ENCODE results near the gene NAALAD2.

DNA sequence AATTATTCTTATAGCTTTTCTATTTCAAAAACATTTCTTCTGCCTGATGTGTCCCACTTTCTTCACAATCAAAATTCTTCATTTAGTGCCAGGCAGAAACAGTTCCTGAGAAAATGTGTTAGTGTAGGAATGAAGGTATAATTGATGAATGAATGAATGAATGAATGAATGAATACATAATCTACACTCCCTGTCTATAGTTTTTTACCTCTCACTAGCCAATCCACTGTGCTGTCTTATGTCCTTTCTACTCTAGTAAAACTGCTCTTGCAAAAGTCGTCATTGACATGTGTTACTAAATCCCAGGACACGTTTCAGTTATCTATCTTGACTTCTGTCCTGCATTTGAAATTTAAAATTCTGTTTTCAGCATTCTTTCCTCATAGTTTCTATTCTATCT lies 45.5 kb downstream of the NAALAD2 start:
- TF ChIP-seq, protein P1, sequence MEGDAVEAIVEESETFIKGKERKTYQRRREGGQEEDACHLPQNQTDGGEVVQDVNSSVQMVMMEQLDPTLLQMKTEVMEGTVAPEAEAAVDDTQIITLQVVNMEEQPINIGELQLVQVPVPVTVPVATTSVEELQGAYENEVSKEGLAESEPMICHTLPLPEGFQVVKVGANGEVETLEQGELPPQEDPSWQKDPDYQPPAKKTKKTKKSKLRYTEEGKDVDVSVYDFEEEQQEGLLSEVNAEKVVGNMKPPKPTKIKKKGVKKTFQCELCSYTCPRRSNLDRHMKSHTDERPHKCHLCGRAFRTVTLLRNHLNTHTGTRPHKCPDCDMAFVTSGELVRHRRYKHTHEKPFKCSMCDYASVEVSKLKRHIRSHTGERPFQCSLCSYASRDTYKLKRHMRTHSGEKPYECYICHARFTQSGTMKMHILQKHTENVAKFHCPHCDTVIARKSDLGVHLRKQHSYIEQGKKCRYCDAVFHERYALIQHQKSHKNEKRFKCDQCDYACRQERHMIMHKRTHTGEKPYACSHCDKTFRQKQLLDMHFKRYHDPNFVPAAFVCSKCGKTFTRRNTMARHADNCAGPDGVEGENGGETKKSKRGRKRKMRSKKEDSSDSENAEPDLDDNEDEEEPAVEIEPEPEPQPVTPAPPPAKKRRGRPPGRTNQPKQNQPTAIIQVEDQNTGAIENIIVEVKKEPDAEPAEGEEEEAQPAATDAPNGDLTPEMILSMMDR (conservative IDR thresholded peaks at IDR 0.05 in 1 of 2, IDR thresholded peaks at IDR 0.05 in 1 of 2; ENCODE audit: low read depth in 1 of 2, low read length in 2 of 2), result no peak
- no peak for TF ChIP-seq EZH2 (IDR thresholded peaks at IDR 0.05; ENCODE audit: low read length, missing control alignments)
